ENCODE results near the gene HOXD12. TPM values are rescaled to one million over a fixed set of nuclear protein-coding genes. Genes with fewer than 3 reads are reported as not detected.

The HOXD12 gene
- polyA plus RNA-seq, 1 of the 3 experiments (the other 2 are of a cell fraction), result not detected

DNA sequence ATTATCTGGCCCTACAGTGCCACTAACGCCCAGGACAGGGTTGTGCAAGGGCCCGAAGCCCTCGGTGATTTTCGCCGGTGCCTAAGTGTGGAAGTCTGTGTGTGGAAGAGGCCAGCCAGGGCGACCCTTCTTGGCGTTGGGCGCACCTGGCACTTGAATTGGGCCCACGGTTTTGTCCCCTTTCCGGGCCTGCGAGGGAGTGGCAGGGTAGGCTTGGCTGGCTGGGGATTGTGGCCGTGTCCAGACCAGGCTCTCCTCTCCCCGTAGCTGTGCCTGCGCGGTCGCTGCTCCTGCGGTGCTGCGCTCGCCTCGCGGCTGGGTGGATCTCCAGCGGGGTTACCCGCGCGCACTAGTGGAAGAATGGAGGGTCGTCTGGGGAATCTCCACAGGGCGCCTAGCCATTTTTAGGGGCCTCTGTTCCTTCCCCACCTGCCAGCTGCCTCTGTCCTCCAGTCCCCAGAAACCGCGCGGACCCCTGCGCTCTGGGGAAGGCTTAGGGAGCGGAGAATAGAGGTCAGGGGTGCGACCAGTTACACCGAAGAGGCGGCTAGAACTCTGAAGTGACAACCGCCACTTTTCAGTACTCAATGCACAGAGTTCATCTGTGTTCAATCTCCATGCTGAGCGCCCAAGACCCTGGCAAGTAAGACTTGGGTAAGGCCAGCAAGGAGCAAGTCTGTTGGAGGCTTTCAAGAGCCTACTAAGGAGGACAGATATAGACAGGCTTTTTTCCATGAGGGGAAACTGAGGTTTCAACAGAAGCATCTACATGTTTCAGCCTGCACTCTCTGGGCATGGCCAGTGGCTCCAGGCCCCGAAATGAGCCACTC lies 31.8 kb upstream of the HOXD12 start:
- H3F3A ChIP-seq (replicated peaks; ENCODE audit: insufficient read depth), result no peaks in the 10 kb centered on the region
- no peaks in the 10 kb centered on the region for H3K36me3 ChIP-seq (replicated peaks in 1 of 2; ENCODE audit: control insufficient read depth in 1 of 2, insufficient read depth in 2 of 2, low read length in 1 of 2)
- no peak overlapping the region for H2AFZ ChIP-seq (ENCODE audit: low read depth)
- CTCF ChIA-PET, result interaction anchor here (1.6 kb wide), 1 partner anchor 12 kb away, joined by 3 read pairs; no protein-coding TSS in a partner anchor
- H3K27me3 ChIP-seq (ENCODE audit: insufficient read depth), result no peaks in the 10 kb centered on the region; the same call in 1 of the 2 replicates
- WGBS (ENCODE audit: low lambda C conversion rate), result 69% methylated on average over 19 of the region's 38 CpGs
- no peaks in the 10 kb centered on the region for H3K9me3 ChIP-seq
- TF ChIP-seq, protein P1, sequence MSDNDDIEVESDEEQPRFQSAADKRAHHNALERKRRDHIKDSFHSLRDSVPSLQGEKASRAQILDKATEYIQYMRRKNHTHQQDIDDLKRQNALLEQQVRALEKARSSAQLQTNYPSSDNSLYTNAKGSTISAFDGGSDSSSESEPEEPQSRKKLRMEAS (IDR thresholded peaks at IDR 0.05; ENCODE audit: low read depth), result no peak
- H3K79me2 ChIP-seq (ENCODE audit: insufficient read depth), result no peaks in the 10 kb centered on the region
- DNase-seq, result no peak
- H3K4me1 ChIP-seq (ENCODE audit: control insufficient read depth in 1 of 2, insufficient read depth in 2 of 2, low read depth in 1 of 2, low read length in 1 of 2), result no peaks in the 10 kb centered on the region
- H3K4me2 ChIP-seq, result no peak overlapping the region
- H4K20me1 ChIP-seq (ENCODE audit: insufficient read depth), result no peaks in the 10 kb centered on the region
- no peaks in the 10 kb centered on the region for H3K9me2 ChIP-seq
- no peak overlapping the region for H3K9ac ChIP-seq
- POLR2A ChIA-PET, result no interaction called here
- H3K27ac ChIP-seq (ENCODE audit: low read depth in 2 of 2, low read length in 1 of 2), result no peak overlapping the region
- H3K4me3 ChIP-seq (ENCODE audit: low read depth in 2 of 2, low read length in 1 of 2), result no peak overlapping the region

DNA sequence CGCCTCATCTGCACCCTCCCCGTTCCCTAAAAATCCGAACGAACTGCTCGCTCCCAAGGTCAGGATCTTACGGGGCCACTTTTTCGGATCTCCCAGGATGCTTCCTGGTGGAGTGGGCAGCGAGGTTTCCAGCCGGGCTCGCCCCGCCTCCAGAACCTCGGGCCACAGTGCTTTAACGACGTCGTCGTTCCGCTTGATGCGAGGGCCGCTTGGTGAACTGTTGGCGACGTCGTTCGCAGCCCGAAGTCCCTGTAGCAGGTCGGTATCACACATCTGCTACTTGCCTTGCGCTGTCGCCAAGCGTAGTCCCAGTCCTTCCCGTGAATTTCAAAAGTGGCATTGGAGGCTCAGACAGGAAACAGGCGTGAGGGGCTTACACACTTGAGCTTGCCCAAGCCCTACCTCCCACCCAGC lies 31.2 kb upstream of the HOXD12 start:
- Histone ChIP-seq H3K79me2 (ENCODE audit: insufficient read depth) (no peaks in the 10 kb centered on the region), H3K9me2 (no peaks in the 10 kb centered on the region), H4K20me1 (ENCODE audit: insufficient read depth) (no peaks in the 10 kb centered on the region), H3K4me2 (no peak overlapping the region), H3F3A (replicated peaks; ENCODE audit: insufficient read depth) (no peaks in the 10 kb centered on the region), H3K4me1 (ENCODE audit: control insufficient read depth in 1 of 2, insufficient read depth in 2 of 2, low read depth in 1 of 2, low read length in 1 of 2) (no peaks in the 10 kb centered on the region), H2AFZ (ENCODE audit: low read depth) (no peak overlapping the region), H3K27me3 (ENCODE audit: insufficient read depth) (no peaks in the 10 kb centered on the region; the same call in 1 of the 2 replicates), H3K9ac (no peak overlapping the region), H3K36me3 (replicated peaks in 1 of 2; ENCODE audit: control insufficient read depth in 1 of 2, insufficient read depth in 2 of 2, low read length in 1 of 2) (no peaks in the 10 kb centered on the region), H3K9me3 (no peaks in the 10 kb centered on the region), H3K4me3 (ENCODE audit: low read depth in 2 of 2, low read length in 1 of 2) (no peak overlapping the region), H3K27ac (ENCODE audit: low read depth in 2 of 2, low read length in 1 of 2) (no peak overlapping the region)
- DNase-seq, result no peak
- WGBS (ENCODE audit: low lambda C conversion rate), result 82% methylated on average over 29 of the region's 30 CpGs
- CTCF ChIA-PET, result interaction anchor here (1.0 to 2.1 kb wide), 3 partner anchors 11 to 378 kb away, joined by 4 to 8 read pairs (median 6); no protein-coding TSS in a partner anchor
- no peak for TF ChIP-seq RCOR1 (IDR thresholded peaks at IDR 0.05; ENCODE audit: low read length)
- POLR2A ChIA-PET, result no interaction called here

DNA sequence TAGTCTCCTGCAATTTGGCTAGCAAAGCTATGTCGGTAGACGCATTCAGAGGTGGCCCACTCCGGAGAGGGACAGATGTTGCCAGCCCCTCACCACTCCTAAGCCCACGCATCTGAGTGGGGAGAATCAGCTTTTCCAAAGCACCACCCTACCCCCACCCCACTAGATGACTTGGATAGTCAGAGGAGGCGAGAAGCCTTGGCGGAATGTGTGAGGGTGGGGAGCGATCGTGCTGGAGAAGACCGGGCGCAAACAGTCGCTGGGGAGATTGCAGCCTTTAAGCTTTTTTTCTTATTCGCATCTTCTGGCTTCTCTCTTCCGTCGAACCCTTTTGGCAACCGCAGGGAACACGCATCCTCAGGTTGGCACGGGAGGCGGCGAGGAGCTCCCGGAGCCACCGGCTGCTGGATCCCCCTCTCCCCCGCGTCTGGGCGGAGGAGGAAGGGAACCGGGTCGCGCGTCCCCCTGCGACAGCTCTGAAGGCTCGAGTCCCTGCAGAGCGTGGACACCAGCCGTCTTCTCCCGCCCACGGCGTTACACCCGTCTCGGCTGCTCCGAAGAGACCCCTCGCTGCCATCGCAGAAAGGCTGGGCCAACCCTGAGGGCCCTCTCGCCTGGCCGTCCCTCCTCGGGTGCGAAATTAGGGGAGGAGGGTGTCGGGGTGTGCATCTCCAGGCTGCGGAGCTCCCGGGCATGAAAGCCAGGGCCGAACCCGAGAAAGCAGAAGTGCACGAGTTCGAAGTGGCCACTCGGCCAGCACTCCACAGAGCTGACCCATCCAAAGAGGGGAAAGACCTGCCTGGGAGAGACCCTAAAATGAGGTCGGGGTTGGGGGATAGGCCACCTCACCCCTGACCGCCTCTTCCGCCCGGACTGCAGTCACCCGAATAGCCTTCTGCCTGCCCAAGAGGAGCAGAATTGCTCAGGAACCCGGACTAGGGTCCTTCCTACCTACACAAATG lies 28.0 kb upstream of the HOXD12 start:
- no peaks in the 10 kb centered on the region for H3K36me3 ChIP-seq (replicated peaks in 1 of 2; ENCODE audit: control insufficient read depth in 1 of 2, insufficient read depth in 2 of 2, low read length in 1 of 2)
- H3K27me3 ChIP-seq (ENCODE audit: insufficient read depth), result peaks cover 4% of the 10 kb centered on the region; the same call in 1 of the 2 replicates
- no peaks in the 10 kb centered on the region for H3F3A ChIP-seq (replicated peaks; ENCODE audit: insufficient read depth)
- no peaks in the 10 kb centered on the region for H3K9me3 ChIP-seq
- H2AFZ ChIP-seq (ENCODE audit: low read depth), result no peak overlapping the region
- no peaks in the 10 kb centered on the region for H3K79me2 ChIP-seq (ENCODE audit: insufficient read depth)
- H3K4me2 ChIP-seq, result no peak overlapping the region
- ChIA-PET CTCF (interaction anchor here (1.1 to 1.6 kb wide), 3 partner anchors 9 to 704 kb away, joined by 4 to 10 read pairs (median 5); no protein-coding TSS in a partner anchor), POLR2A (no interaction called here)
- H3K9ac ChIP-seq, result no peak overlapping the region
- no peak for TF ChIP-seq FOXM1 (IDR thresholded peaks at IDR 0.05; ENCODE audit: low read depth)
- TF ChIP-seq, protein P1 (IDR thresholded peaks at IDR 0.05; ENCODE audit: low read depth), result no peak
- TF ChIP-seq, protein P2, sequence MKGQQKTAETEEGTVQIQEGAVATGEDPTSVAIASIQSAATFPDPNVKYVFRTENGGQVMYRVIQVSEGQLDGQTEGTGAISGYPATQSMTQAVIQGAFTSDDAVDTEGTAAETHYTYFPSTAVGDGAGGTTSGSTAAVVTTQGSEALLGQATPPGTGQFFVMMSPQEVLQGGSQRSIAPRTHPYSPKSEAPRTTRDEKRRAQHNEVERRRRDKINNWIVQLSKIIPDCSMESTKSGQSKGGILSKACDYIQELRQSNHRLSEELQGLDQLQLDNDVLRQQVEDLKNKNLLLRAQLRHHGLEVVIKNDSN (IDR thresholded peaks at IDR 0.05; ENCODE audit: borderline replicate concordance, low read depth), result no peak
- TF ChIP-seq MXI1 (IDR thresholded peaks at IDR 0.05; ENCODE audit: low read depth, low read length), result no peak
- TF ChIP-seq, protein P3, sequence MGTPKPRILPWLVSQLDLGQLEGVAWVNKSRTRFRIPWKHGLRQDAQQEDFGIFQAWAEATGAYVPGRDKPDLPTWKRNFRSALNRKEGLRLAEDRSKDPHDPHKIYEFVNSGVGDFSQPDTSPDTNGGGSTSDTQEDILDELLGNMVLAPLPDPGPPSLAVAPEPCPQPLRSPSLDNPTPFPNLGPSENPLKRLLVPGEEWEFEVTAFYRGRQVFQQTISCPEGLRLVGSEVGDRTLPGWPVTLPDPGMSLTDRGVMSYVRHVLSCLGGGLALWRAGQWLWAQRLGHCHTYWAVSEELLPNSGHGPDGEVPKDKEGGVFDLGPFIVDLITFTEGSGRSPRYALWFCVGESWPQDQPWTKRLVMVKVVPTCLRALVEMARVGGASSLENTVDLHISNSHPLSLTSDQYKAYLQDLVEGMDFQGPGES (IDR thresholded peaks at IDR 0.05; ENCODE audit: low read depth, low read length), result no peak
- TF ChIP-seq TAF1 (IDR thresholded peaks at IDR 0.05; ENCODE audit: borderline replicate concordance, low read depth, low read length), result no peak
- no peak for TF ChIP-seq EZH2phosphoT487 (IDR thresholded peaks at IDR 0.05; ENCODE audit: borderline replicate concordance, low read depth)
- TF ChIP-seq TCF12 (IDR thresholded peaks at IDR 0.05), result no peak
- TF ChIP-seq POLR2AphosphoS5 (IDR thresholded peaks at IDR 0.05; ENCODE audit: low read depth, low read length), result no peak
- no peaks in the 10 kb centered on the region for H3K4me1 ChIP-seq (ENCODE audit: control insufficient read depth in 1 of 2, insufficient read depth in 2 of 2, low read depth in 1 of 2, low read length in 1 of 2)
- no peak overlapping the region for H3K4me3 ChIP-seq (ENCODE audit: low read depth in 2 of 2, low read length in 1 of 2)
- WGBS (ENCODE audit: low lambda C conversion rate), result 78% methylated on average over 23 of the region's 58 CpGs
- H4K20me1 ChIP-seq (ENCODE audit: insufficient read depth), result no peaks in the 10 kb centered on the region
- no peak overlapping the region for H3K27ac ChIP-seq (ENCODE audit: low read depth in 2 of 2, low read length in 1 of 2)
- H3K9me2 ChIP-seq, result no peaks in the 10 kb centered on the region
- DNase-seq, result no peak

Data from SK-N-SH (cell line).